HepG2 (cell line): Measurements from ENCODE around the gene NDUFAF8. TPM values are rescaled to one million over a fixed set of nuclear protein-coding genes. Genes with fewer than 3 reads are reported as not detected.

Source experiments
- BCL3 ChIP-seq: sonication (generic); formaldehyde crosslinking; IDR thresholded peaks from 2 replicates; pipeline ENCODE4 v1.5.1; 2020; ENCODE audit warnings: mild to moderate bottlenecking, missing genetic modification reagents, moderate library complexity
- FOXO1 ChIP-seq: sonication (generic); formaldehyde crosslinking; IDR thresholded peaks from 2 replicates; pipeline ENCODE4 v1.4.0; 2020; ENCODE audit warnings: missing genetic modification reagents
- FOXP4 ChIP-seq: sonication (generic); formaldehyde crosslinking; IDR thresholded peaks from 2 replicates; pipeline ENCODE4 v1.4.0; 2020; ENCODE audit warnings: missing genetic modification reagents
- HNRNPL ChIP-seq: fragments of 200-400 bp; formaldehyde crosslinking; IDR thresholded peaks from 2 replicates; pipeline ENCODE4 v1.6.1; 2017; ENCODE audit warnings: mild to moderate bottlenecking, low read depth, low read length
- JUNB ChIP-seq: sonication (generic); formaldehyde crosslinking; IDR thresholded peaks from 2 replicates; pipeline ENCODE4 v1.8.0; 2022; ENCODE audit warnings: missing genetic modification reagents, mild to moderate bottlenecking, borderline replicate concordance
- PREB ChIP-seq: sonication (generic); formaldehyde crosslinking; IDR thresholded peaks from 2 replicates; pipeline ENCODE4 v1.4.0; 2020; ENCODE audit warnings: missing genetic modification reagents
- PRMT3 ChIP-seq: sonication (generic); formaldehyde crosslinking; IDR thresholded peaks from 2 replicates; pipeline ENCODE4 v1.8.1; 2022; ENCODE audit warnings: low read depth, mild to moderate bottlenecking, moderate library complexity, missing genetic modification reagents, borderline replicate concordance
- ZBTB49 ChIP-seq: sonication (generic); formaldehyde crosslinking; IDR thresholded peaks from 2 replicates; pipeline ENCODE4 v1.4.0; 2020; ENCODE audit warnings: missing genetic modification reagents, borderline replicate concordance
- ZNF230 ChIP-seq: sonication (generic); formaldehyde crosslinking; IDR thresholded peaks from 2 replicates; pipeline ENCODE4 v1.4.0; 2020; ENCODE audit warnings: mild to moderate bottlenecking, missing genetic modification reagents
- ZNF407 ChIP-seq: sonication (generic); formaldehyde crosslinking; IDR thresholded peaks from one replicate; pipeline ENCODE4 v1.5.1; 2020; ENCODE audit warnings: mild to moderate bottlenecking, missing genetic modification reagents; ENCODE audit errors: not compliant biosample characterization
- ZNF501 ChIP-seq: sonication (generic); formaldehyde crosslinking; IDR thresholded peaks from 2 replicates; pipeline ENCODE4 v1.5.1; 2020; ENCODE audit warnings: mild to moderate bottlenecking, moderate library complexity, missing genetic modification reagents
- ZNF776 ChIP-seq: sonication (generic); formaldehyde crosslinking; IDR thresholded peaks from 2 replicates; pipeline ENCODE4 v1.4.0; 2020; ENCODE audit warnings: mild to moderate bottlenecking, missing genetic modification reagents
- polyA plus RNA-seq, 8 experiments: library from polyadenylated mRNA; depleted of rRNA in 3 of 8; stranded (reverse) in 7 of 8; unstranded in 1 of 8; fragments of >200 nt; fragmentation: Illumina TruSeq in 4 of 8; extraction: Trizol in 4 of 8; gene quantifications; 2 replicates each; pipeline versions ENCODE4 v1.2.1 to v1.2.3, GENCODE V29; 2011 to 2016; ENCODE audit warnings: low read depth in 4 of 8, missing spikeins in 1 of 8, mixed read lengths in 1 of 8; ENCODE audit not compliant: insufficient read depth in 1 of 8
- total RNA-seq, 5 experiments: library from RNA; depleted of rRNA; stranded (reverse); fragments of >200 nt; fragmentation: Illumina TruSeq; extraction: Trizol; gene quantifications; 2 replicates each; pipeline ENCODE4 v1.2.3, GENCODE V29; 2016; ENCODE audit warnings: low read depth in 1 of 5

Gene NDUFAF8
- total and polyA plus RNA-seq, 2 of the 13 experiments (the other 11 are each of a cell fraction or from before 2014, with no cell fraction given): 75.6 to 233 TPM

GRCh38 chr17:81241648-81242420 lies 2.7 kb downstream of the NDUFAF8 start (continued):
- TF ChIP-seq FOXP4 (CRISPR knock-in tag) (no peak), PREB (CRISPR knock-in tag) (no peak), HNRNPL (peak; percentile 75; the same call in 1 of the 2 replicates), FOXO1 (CRISPR knock-in tag) (peak; percentile 55; the same call in 1 of the 2 replicates), JUNB (CRISPR knock-in tag) (no peak), PRMT3 (0 out of 2 replicates have a peak, but pooled peaks have one; percentile 68), ZNF501 (CRISPR knock-in tag) (0 out of 2 replicates have a peak, but pooled peaks have one; percentile 46), ZBTB49 (CRISPR knock-in tag) (no peak), ZNF407 (CRISPR knock-in tag) (peak; percentile 8), BCL3 (CRISPR knock-in tag) (no peak), ZNF230 (peak; percentile 53; the same call in 1 of the 2 replicates), ZNF776 (0 out of 2 replicates have a peak, but pooled peaks have one; percentile 13)
